ENCODE measurements around the gene ENAH.

ENAH gene

DNA sequence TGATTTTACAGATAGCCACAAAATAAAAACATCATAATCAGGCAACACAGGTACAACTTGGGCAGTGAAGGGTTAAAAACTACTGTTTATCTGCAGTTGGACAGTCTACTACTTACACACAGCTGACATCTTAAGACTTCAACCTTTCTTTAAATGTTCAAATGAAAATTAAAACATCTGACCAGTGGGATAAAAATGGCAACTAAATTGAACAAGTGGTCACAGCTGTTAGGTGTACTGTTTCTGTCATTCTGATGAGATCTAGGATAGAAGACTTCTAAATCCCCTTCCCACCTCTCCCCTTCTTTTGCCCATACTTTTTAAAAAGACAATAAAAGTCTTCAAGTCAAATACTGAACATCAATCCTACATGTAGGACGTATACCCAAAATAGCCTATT, 56.2 kb downstream of the ENAH start:
- H3K4me3 ChIP-seq: no peak overlapping the region
- H3K9me3 ChIP-seq (ENCODE audit: low read depth, low read length): no peaks in the 10 kb centered on the region
- H3K36me3 ChIP-seq (ENCODE audit: insufficient read depth, low read length): 0 out of 2 replicates have a peak, but pooled peaks cover 5% of the 10 kb centered on the region
- no peak for TF ChIP-seq POLR2AphosphoS5 (IDR thresholded peaks at IDR 0.05; ENCODE audit: borderline replicate concordance, low read depth, low read length)
- TF ChIP-seq FOXP2 (optimal IDR thresholded peaks at IDR 0.05; ENCODE audit: control extremely low read depth, extremely low read length, insufficient read depth): no peak
- TF ChIP-seq EZH2 (IDR thresholded peaks at IDR 0.05): no peak
- no peak for DNase-seq (ENCODE audit: low read depth, low spot score)
- no peak overlapping the region for H3K9ac ChIP-seq (ENCODE audit: insufficient read length)
- no peak overlapping the region for H3K27ac ChIP-seq

DNA sequence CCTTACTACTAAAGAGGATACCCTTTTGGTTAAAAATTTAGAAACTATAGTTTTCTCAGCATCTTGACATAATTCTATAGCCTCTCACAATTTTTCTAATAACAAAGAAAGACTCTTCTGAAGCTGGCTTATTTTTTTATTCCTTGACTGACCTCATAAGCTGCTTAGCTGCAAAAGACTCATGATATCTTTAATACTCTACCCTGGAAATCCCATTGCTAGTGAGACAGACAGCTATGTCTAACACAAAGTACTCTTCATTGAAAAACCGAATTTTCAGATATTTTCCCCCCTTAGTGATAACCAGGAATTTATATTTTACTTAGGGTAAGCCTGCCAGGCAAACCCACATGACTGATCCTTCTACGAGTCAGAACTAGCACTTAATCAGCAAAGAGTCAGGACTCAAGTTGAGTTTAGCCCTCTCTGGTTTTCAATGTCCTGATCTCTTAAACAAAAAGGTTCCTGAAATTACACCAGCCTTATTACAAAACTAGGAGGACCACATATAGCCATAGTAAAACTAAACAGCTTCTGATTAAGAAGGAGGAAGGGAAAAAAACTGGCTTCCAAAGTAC, 56.9 kb downstream of the ENAH start:
- Histone ChIP-seq H3K4me3 (no peak overlapping the region), H3K27ac (no peak overlapping the region), H3K9me3 (ENCODE audit: low read depth, low read length) (no peaks in the 10 kb centered on the region), H3K9ac (ENCODE audit: insufficient read length) (no peak overlapping the region), H3K36me3 (ENCODE audit: insufficient read depth, low read length) (0 out of 2 replicates have a peak, but pooled peaks cover 5% of the 10 kb centered on the region)
- TF ChIP-seq EZH2 (IDR thresholded peaks at IDR 0.05) (no peak), FOXP2 (optimal IDR thresholded peaks at IDR 0.05; ENCODE audit: control extremely low read depth, extremely low read length, insufficient read depth) (no peak), POLR2AphosphoS5 (IDR thresholded peaks at IDR 0.05; ENCODE audit: borderline replicate concordance, low read depth, low read length) (no peak)
- DNase-seq (ENCODE audit: low read depth, low spot score): no peak

DNA sequence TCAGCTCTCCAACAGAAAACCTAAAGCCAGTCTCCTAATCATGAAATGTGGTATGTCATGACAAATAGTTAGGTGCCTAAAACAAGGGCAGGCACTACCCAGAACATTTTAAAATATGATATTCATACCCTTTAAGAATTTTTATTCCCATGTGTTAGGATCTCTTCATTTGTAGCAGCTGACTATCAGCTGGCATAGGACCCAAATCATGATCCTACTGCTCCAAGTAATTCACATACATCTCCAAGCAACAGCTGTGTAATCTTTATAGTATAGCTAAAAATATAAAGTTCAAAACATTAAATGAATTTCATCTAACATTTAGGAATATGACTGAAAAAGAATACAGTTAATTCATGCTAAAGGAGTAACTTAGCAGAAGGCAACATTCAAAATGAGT, 57.5 kb downstream of the ENAH start:
- H3K36me3 ChIP-seq (ENCODE audit: insufficient read depth, low read length): 0 out of 2 replicates have a peak, but pooled peaks cover 5% of the 10 kb centered on the region
- TF ChIP-seq EZH2 (IDR thresholded peaks at IDR 0.05) (no peak), POLR2AphosphoS5 (IDR thresholded peaks at IDR 0.05; ENCODE audit: borderline replicate concordance, low read depth, low read length) (no peak), FOXP2 (optimal IDR thresholded peaks at IDR 0.05; ENCODE audit: control extremely low read depth, extremely low read length, insufficient read depth) (no peak)
- no peak overlapping the region for H3K4me3 ChIP-seq
- H3K9me3 ChIP-seq (ENCODE audit: low read depth, low read length): no peaks in the 10 kb centered on the region
- no peak overlapping the region for H3K27ac ChIP-seq
- no peak overlapping the region for H3K9ac ChIP-seq (ENCODE audit: insufficient read length)
- DNase-seq (ENCODE audit: low read depth, low spot score): no peak

DNA sequence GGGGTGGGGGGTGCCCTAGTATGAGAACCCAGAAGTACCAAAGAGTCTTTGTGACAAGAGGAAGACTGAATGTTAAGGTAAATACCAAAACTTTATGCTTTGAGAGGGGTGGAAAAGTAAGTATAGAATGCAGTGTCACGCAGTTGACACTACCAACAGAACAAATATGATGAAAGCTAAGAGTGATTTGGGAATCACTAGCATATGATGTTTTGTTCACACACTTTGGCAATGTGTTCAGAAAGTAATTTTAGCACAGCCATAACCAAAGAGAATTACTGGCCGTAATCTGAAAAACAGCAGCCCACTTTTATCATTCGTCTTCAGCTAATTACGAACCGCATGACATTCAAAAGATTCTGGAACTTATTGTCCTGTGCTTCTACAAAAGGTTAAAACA, 59.5 kb downstream of the ENAH start:
- no peak for DNase-seq (ENCODE audit: low read depth, low spot score)
- H3K36me3 ChIP-seq (ENCODE audit: insufficient read depth, low read length): no peaks in the 10 kb centered on the region
- no peaks in the 10 kb centered on the region for H3K9me3 ChIP-seq (ENCODE audit: low read depth, low read length)
- no peak overlapping the region for H3K9ac ChIP-seq (ENCODE audit: insufficient read length)
- H3K27ac ChIP-seq: 0 out of 2 replicates have a peak overlapping the region, but pooled peaks have one; percentile 16
- no peak overlapping the region for H3K4me3 ChIP-seq
- TF ChIP-seq FOXP2 (optimal IDR thresholded peaks at IDR 0.05; ENCODE audit: control extremely low read depth, extremely low read length, insufficient read depth): no peak
- no peak for TF ChIP-seq POLR2AphosphoS5 (IDR thresholded peaks at IDR 0.05; ENCODE audit: borderline replicate concordance, low read depth, low read length)

DNA sequence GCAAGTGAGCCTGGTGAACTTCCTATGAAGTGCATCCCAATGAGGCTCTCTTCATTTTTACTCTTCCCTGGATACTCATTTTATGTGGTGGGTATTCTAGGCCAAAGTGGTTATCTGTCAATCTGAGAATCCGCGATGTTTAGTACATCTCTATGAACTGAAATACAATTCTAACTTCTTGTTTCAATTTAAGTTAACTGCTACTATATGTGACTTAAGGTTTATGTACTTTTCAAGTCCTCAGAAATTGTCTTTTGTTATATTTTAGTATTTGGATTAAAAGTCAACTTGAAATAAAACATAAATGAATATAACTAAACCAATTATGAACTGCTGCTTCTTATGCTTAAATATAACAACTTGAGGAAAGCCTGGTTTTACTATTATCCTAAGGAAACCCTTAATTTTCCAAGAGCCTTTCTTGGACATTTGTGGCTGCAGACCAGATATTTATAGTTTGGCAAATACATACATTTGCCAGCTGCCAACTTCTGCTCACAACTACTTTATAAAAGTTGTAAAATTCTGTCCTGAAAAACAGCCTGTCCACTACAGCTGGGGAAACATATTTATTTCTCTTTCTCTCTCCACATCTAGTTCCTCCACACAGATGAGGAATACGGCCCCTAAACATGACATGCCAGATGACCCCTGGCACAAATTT, 60.4 kb downstream of the ENAH start:
- H3K9ac ChIP-seq (ENCODE audit: insufficient read length): no peak overlapping the region
- DNase-seq (ENCODE audit: low read depth, low spot score): no peak
- TF ChIP-seq POLR2AphosphoS5 (IDR thresholded peaks at IDR 0.05; ENCODE audit: borderline replicate concordance, low read depth, low read length) (no peak), FOXP2 (optimal IDR thresholded peaks at IDR 0.05; ENCODE audit: control extremely low read depth, extremely low read length, insufficient read depth) (no peak), EZH2 (IDR thresholded peaks at IDR 0.05) (no peak)
- H3K27ac ChIP-seq: no peak overlapping the region
- H3K36me3 ChIP-seq (ENCODE audit: insufficient read depth, low read length): no peaks in the 10 kb centered on the region
- H3K4me3 ChIP-seq: no peak overlapping the region
- H3K9me3 ChIP-seq (ENCODE audit: low read depth, low read length): no peaks in the 10 kb centered on the region

DNA sequence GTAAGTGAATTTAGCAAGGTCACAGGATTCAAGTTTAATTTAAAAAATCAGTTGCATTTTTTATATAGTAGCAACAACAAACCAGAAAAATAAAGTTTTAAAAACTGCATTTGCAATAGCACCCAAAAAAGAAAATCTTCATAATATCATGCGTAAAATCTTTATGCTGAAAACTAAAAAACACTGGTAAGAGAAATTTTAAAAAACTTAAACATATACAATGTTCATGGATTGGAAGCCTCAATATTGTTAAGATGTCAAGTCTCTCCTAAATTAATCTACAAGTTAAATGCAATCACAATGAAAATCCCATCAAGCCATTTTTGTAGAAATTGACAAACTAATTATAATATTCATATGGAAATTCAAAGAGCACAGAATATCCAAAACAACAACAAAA, 65.6 kb downstream of the ENAH start:
- TF ChIP-seq FOXP2 (optimal IDR thresholded peaks at IDR 0.05; ENCODE audit: control extremely low read depth, extremely low read length, insufficient read depth) (no peak), EZH2 (IDR thresholded peaks at IDR 0.05) (no peak), POLR2AphosphoS5 (IDR thresholded peaks at IDR 0.05; ENCODE audit: borderline replicate concordance, low read depth, low read length) (no peak)
- Histone ChIP-seq H3K27ac (no peak overlapping the region; the same call in 1 of the 2 replicates), H3K4me3 (no peak overlapping the region), H3K9me3 (ENCODE audit: low read depth, low read length) (no peaks in the 10 kb centered on the region), H3K36me3 (ENCODE audit: insufficient read depth, low read length) (no peaks in the 10 kb centered on the region), H3K9ac (ENCODE audit: insufficient read length) (no peak overlapping the region)
- DNase-seq (ENCODE audit: low read depth, low spot score): no peak

DNA sequence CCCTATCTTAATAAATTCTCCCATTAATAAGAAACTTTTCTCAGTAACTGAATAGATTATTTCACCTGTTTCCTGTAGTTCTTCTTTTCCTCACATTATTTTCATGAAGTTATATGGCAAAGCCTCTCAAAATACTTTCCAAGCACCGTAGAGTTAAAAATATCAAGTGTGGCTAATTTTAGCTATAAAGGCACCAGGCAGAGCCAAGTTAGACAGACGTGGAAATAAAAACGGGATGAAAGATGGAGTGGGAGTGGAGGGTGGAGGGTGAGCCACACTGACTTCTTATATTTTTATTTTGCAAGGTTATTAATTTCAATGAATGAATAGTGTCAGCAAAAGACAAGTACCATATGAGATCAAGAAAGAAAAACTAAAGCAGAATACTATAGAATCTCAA, 71.7 kb downstream of the ENAH start:
- no peaks in the 10 kb centered on the region for H3K9me3 ChIP-seq (ENCODE audit: low read depth, low read length)
- peak overlapping the region; percentile 55; the same call in 1 of the 2 replicates for H3K27ac ChIP-seq
- DNase-seq (ENCODE audit: low read depth, low spot score): no peak
- H3K9ac ChIP-seq (ENCODE audit: insufficient read length): peak overlapping the region; percentile 3
- TF ChIP-seq EZH2 (IDR thresholded peaks at IDR 0.05): no peak
- no peaks in the 10 kb centered on the region for H3K36me3 ChIP-seq (ENCODE audit: insufficient read depth, low read length)
- no peak overlapping the region; the same call in 1 of the 2 replicates for H3K4me3 ChIP-seq

DNA sequence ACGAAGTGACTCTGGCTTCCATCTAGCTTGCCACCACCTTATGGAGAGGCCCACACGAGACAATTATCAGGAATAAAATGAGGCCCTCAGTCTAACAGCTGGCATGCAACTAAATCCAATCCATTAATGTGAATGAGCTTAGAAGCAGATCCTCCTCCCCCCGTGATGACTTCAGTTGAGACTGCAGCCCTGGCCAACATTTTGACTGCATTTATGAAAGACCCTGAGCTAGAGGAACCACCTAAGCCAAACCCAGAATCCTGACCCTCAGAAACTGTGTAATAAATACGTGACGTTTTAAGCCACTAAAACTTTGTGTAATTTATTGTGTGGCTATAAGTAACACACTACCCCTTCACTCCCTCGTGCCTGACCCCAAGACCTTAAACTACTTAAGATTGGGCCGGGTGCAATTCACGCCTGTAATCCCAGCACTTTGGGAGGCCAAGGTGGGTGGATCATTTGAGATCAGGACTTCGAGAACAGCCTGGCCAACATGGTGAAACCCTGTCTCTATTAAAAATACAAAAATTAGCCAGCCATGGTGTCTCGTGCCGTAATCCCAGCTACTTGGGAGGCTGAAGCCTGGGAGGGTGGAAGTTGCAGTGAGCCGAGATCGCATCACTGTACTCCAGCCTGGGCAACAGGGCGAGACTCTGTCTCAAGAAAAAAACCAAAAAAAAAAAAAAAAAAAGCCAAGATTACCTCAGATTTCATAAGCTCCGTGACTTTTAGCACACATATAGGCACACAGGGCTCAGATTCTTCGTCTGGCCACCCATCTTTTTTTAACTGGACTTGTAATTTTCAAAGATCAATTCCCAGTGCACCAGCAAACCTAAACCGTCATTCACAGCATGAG, 72.5 kb downstream of the ENAH start:
- Histone ChIP-seq H3K9me3 (ENCODE audit: low read depth, low read length) (no peaks in the 10 kb centered on the region), H3K27ac (peak overlapping the region; percentile 55; the same call in 1 of the 2 replicates), H3K4me3 (no peak overlapping the region), H3K9ac (ENCODE audit: insufficient read length) (peak overlapping the region; percentile 3), H3K36me3 (ENCODE audit: insufficient read depth, low read length) (no peaks in the 10 kb centered on the region)
- DNase-seq (ENCODE audit: low read depth, low spot score): no peak
- TF ChIP-seq POLR2AphosphoS5 (IDR thresholded peaks at IDR 0.05; ENCODE audit: borderline replicate concordance, low read depth, low read length): no peak
- no peak for TF ChIP-seq FOXP2 (optimal IDR thresholded peaks at IDR 0.05; ENCODE audit: control extremely low read depth, extremely low read length, insufficient read depth)
- TF ChIP-seq EZH2 (IDR thresholded peaks at IDR 0.05): no peak

All from SK-N-MC (cell line).